Left renal cortex interstitium (tissue), 4 donors: ENCODE results near the gene PROK2. TPM values are rescaled to one million over a fixed set of nuclear protein-coding genes. Genes with fewer than 3 reads are reported as not detected.
A peak's percentile ranks its signal among the peaks of the same experiment; 100 is the strongest.

Experiments
- DNase-seq, 4 donors: peaks; one replicate each; pipeline ENCODE4 v3.0.0-alpha.2; 2013; ENCODE audit warnings: low read depth in 4 of 4, low spot score in 2 of 4, missing footprints in 1 of 4
- polyA plus RNA-seq, 4 donors: library from polyadenylated mRNA; unstranded; fragments of 120-200 nt; gene quantifications; one replicate each; pipeline ENCODE4 v1.2.1, GENCODE V29; 2013; ENCODE audit not compliant: insufficient read length in 4 of 4

The PROK2 gene
- polyA plus RNA-seq, 4 donors: 0.17 TPM; not detected in 3

DNA sequence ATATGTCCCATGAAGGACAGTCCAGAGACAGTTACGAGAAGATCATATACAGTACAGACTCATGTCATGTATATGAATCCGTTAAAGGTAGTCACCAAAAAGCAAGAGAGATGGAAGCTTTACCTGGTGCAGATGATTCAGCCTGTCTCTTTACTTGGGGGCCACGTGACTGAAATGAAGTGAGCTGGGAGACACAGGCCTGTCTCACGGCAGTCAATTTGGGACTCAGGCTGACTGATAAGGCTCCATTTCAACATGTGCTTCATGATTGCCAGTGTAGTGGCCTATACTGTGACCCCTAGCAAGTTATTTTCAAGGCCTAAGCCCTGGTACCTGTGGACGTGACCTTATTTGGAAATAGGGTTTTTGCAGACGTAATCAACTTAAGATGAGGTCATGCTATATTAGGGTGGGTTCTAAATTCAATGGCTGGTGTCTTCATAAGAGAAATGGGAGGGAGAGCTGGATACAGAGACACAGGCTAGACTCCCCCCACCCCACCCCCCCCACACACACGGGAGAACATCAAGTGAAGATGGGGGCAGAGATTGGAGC, 3.0 kb upstream of the PROK2 start:
- DNase-seq: no peak

DNA sequence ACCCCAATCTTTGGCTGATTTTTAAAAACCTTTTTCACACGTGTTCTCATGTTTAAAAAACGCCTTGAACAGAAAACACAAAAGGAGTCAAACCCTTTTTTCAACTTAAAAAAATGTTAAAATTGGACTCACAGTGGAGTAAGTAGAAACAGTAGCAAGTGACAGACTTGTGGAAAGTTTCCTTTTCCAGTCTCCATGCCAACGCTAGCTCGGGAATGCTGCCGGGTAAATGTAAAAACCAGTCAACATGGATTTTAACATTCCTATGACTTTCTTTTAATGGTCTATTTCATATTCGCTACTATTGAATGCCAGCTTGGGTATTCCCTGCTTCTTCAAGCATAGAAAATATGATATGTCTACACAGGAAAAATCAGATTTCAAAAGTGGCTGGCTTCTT, 1.6 kb upstream of the PROK2 start:
- no peak for DNase-seq

DNA sequence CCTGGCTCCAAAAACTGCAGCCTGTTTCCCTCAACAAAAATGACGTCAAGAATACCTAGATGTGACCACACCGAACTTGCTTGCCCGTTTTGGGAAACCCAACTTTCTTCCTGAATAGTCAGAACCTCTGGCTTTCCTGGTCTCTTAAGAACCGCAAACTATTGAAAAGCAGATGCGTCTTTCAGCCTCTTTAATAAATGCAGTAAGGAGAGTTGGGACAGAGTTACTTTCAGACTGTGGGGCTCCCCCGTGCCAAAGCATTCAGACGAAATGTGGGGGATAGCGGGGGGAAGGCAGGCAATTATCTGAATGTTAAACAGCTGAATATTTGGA, 1.2 kb upstream of the PROK2 start:
- DNase-seq: no peak

DNA sequence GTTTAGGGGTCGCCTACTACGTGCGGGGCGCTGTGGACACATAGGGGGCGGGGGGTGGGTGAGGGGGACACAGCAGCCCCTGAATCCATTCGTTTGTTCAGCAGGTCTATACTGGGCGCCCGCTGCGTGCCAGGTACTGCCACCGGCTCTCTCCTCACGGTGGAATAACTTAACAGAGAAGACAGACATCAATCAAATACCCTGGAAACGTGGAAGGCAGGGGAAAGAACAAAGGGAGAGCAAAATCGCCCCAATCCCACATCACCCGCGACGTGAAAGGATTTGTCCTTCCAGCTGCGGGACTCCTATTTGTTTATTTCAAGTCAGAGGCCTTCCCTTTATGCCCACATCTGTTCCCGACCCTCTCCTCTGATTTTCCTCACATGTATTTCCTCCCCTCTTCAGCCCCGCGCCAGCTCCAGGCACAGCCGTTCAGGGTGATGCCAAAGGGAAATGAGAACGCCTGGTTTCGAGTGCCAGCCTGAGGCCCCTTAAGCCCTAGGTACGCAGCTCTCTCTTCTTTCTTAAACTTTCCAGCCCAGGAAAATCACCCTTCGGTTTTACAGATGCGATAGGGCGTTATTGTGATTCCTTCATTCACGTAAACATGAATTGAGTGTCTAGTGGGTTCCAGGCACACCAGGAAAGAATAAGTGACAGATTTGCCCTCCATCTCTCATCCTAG, 726 bp upstream of the PROK2 start:
- DNase-seq: peak in 1 of 4 donors; percentile 17

DNA sequence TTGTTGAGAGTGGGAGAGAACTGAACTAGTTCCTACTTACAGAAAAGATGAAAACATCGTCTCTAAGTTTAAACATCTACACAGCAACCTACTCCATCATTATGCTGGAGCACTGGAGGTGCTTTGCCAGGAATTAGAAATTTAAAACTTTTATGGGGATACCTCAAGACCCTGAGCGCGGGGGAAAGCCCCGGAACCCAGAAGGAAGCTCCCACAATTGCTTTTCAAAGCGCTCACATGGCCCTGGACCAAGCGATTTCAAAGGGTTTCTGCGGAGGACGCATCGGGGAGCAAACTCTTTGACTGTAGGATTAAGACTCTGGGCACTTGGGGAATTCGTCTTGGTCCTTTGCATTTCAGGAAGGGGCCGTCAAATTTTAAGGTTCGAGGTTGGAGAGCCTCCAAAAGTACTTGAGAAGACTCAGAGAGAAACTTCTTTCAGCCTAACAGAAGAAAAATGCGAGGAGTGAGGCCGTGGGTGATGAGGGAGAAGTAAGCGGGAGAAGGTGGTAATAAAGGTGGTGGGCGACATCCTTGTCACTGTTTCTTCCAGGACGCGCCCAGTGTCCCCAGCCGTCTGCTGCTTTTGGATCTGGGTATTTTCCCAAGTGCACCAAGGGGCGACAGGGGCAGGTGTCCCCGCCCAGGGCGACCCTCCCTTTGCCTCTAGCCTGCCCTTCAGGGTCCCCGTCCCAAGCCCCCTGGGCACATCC, 591 bp downstream of the PROK2 start:
- no peak for DNase-seq

DNA sequence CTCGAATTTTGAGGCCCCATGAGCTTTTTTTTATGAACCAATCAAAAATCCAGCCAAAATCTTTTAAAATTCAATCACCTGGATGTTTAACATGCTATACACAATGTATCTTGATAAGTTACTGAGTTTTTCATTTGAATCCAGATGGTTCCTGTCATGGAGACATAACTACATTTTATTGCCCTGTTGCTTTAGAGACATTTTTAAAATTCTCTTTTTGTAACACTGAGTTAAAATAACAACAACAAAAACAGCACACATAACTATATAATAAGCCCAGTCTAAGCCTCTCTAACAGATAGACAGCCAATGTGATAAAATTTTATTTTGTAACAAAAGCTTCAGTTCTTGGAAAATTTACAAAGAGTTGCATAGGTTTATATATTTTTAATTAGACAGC, 1.8 kb downstream of the PROK2 start:
- DNase-seq: peak in 1 of 4 donors; percentile 25

DNA sequence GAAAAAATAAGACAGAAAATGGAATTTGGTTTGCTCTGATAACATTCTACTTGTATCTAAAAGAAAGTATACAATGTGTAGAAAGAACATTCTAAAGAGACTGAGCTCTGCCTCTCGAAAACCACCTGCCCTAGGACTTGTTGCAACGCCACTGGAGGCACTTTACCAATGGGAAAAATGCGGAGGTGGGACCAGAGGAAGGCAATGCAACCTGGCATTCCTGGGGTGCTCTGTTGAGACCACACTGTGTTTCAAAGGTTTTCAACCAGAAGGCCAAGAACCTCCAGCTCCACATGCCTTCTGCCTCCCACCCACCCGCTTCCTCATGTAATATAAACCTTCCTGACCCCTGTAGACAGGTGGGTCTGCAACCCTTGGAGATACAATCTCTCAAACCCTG, 4.5 kb downstream of the PROK2 start:
- no peak for DNase-seq

DNA sequence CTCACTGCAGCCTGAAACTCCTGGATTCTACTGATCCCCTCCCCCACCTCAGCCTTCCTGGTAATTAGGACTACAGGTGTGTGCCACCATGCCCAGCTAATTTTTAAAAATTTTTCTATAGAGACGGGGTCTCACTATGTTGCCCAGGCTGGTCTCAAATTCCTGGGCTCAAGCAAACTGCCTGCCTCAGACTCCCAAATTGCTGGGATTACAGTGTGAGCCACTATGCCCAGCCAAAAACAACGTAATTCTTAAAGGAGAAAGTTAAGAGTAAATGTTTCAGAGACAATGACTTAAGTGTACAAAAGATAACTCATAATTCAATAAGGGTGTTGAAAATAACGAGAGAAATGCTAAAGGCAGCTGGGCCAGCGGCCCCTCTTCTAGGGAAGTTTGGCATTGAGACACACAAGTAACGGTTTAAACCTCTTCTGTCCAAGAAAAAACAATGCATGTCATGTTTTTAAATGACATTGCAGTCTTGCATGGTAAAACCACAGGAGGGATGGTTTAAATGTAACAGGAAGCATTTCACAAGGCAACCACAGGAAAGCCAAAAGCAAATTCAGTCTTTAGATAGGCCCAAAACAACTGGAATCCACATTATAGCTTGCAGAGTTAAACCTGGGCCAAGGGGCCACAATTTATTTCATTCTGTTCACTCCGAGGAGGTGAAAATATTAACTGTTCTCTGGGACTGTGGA, 5.1 kb downstream of the PROK2 start:
- DNase-seq: no peak

DNA sequence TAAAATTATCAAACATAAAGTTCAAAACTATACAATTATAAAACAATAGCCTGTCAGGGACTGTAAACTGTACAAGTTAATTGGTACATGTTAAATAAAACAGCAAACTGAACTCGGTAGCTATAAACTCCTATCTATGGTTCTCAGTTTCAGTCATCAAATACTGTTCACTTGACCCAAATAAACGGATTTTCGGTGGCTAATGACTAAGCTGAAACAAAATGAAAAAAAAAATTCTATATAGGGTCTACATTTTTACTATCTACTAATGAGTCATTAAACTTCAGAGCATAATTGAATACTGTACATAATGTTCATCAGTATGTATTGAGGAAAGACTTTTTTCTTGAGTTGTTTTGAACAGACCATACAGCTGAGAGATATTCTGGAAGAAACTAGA, 6.6 kb downstream of the PROK2 start:
- no peak for DNase-seq

DNA sequence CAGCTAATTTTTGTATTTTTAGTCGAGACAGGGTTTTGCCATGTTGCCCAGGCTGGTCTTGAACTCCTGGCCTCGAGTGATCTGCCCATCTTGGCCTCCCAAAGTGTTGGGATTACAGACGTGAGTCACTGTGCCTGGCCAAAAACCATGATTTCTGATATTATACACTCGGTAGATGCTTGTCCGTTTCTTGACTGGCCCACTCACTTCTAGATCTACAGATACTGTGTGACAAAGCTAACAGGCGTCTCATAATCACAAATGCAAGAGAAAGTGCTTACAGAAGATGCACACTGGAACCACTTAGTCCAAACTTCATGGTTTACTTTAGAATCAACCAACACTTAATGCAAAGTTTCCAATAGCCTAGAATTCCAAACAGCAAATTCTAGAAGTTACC, 8.4 kb downstream of the PROK2 start:
- no peak for DNase-seq

DNA sequence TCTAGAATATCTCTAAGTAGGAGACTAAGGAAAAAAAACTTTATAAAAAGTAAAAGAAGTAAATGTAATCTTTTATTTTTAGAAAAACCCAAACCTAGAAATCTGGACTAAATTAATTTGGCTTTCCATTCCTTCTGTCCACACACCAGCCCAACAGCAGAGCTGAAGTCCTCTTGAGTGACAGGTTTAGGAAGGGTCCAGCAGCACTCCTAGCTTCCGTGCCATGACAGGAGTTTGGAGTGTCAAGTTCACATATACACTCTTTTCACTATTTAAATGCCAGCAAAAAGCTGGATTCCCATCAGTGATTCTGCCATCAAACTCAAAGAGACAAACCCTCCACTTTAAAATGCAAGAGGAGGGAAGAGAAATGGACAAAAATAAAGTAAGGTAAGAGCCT, 13.1 kb downstream of the PROK2 start:
- DNase-seq: no peak

DNA sequence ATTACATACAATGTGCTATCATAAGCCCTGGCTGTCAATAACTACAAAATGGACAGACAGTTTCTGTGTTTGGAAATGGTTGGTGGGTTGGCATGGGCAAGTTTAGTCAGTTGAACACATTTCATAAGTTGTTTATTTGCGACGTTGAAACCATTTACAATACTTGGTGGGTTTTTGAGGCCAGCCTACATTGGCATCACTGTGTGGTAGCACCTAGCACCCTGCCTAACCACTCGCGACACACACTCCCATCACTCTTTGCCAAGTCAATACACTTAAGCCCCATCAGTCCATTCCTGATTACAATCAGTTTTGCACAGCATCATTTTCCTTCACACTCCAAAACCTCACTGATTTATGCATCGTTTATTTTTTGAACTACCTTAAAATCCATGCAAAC, 13.8 kb downstream of the PROK2 start:
- DNase-seq: no peak

DNA sequence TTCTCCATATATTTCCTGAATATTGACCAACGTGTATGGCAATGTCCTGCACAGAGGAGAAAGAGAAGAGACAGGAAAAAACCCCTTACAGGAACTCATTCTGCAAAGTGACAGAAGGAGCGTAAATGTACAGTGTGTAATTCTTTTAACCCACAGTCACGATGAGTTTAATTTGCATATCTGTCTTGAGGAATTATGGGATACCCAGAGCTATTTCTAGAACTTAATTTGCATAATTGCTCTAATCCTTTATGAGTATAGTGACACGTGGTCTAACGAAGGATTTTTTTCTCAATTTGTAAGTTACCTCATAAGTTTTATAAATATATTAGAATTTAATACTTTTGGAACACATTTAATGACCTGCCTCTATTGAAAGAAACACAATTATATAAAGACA, 21.5 kb downstream of the PROK2 start:
- no peak for DNase-seq

DNA sequence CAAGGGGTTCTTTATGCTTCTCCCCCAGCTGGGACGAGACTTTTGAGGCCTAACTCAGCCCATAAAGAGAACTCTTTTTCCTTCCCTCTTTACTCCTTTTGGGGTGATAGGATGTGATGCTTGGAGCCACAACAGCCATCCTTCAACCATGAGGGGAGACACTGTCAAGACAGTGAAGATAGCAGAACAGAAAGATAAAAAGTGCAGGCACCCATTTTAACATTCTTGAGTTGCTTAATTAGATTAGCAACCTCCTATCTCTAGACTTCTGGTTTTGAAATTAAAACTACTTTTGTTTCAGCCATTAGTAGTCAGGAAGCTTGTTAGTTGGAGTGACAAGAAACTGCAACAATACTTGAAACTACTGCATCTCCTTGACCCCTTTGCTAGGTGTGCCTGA, 24.8 kb downstream of the PROK2 start:
- no peak for DNase-seq

DNA sequence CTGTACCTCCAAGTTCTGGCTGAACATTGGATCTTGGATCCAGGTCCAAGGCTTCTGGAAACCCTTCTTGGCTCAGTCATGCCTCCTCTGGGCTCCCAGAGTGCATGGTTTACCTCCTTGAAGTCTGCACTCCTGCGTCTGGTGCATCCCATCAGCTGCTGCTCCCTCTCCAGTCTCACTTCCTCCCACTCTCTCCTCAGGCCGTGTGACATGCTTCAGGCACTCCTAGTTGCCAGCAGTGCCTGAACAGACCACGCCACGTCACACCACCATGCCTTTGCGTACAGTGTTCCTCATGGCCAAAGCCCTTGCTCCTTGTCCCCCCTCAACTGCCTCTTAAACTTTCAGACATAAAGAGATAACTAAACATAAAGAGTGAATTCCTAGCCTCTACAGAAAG, 25.5 kb downstream of the PROK2 start:
- no peak for DNase-seq

DNA sequence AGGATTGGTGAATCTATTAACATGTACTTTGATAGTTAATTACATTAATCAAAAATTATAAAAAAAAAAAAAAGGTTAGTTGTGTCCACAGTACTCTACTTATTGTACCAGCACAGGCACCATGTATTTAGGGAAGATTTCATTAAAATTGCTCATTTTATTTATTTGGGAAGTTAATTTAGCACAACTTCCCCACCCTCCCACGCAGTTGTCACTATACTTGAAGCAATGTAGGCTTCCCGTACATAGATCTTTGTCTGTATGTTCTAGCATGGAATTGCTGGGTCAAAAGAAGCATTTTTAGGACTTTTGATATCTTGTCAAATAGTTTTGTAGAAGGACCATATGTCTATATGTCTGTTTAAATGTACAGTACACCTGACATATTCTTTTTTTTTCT, 26.9 kb downstream of the PROK2 start:
- no peak for DNase-seq

DNA sequence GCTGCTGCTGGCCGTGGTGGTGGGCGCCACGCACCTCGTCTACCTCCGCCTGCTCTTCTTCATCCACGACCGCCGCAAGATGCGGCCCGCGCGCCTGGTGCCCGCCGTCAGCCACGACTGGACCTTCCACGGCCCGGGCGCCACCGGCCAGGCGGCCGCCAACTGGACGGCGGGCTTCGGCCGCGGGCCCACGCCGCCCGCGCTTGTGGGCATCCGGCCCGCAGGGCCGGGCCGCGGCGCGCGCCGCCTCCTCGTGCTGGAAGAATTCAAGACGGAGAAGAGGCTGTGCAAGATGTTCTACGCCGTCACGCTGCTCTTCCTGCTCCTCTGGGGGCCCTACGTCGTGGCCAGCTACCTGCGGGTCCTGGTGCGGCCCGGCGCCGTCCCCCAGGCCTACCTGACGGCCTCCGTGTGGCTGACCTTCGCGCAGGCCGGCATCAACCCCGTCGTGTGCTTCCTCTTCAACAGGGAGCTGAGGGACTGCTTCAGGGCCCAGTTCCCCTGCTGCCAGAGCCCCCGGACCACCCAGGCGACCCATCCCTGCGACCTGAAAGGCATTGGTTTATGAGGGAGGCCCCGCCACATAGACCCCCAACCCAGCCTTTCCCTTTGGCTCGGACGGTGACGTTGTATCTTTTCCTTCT, 30.2 kb downstream of the PROK2 start:
- DNase-seq: no peak

DNA sequence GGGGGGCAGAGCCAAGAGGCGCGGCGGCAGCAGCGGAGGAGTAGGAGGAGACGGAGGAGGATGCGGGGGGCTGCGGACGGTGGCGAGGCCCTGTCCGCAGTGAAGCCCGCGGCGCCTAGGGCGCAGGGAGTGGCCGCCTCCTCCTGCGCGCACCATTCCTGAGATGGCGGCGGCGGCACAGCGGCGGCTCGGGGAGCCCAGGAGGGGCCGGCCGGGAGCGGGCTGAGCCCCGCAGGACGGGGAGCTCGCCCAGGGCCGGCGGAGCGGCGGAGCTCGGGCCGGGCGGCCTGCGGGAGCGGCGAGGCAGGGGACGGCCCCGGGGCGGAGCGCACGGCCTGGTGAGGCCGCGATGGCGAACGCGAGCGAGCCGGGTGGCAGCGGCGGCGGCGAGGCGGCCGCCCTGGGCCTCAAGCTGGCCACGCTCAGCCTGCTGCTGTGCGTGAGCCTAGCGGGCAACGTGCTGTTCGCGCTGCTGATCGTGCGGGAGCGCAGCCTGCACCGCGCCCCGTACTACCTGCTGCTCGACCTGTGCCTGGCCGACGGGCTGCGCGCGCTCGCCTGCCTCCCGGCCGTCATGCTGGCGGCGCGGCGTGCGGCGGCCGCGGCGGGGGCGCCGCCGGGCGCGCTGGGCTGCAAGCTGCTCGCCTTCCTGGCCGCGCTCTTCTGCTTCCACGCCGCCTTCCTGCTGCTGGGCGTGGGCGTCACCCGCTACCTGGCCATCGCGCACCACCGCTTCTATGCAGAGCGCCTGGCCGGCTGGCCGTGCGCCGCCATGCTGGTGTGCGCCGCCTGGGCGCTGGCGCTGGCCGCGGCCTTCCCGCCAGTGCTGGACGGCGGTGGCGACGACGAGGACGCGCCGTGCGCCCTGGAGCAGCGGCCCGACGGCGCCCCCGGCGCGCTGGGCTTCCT, 31.0 kb downstream of the PROK2 start, which contains the start of gene GPR27:
GPR27 (plus strand) TSS at position 155 of the 909 bp plus-strand sequence; CDS start at position 350, 195 bp downstream.
- no peak for DNase-seq

DNA sequence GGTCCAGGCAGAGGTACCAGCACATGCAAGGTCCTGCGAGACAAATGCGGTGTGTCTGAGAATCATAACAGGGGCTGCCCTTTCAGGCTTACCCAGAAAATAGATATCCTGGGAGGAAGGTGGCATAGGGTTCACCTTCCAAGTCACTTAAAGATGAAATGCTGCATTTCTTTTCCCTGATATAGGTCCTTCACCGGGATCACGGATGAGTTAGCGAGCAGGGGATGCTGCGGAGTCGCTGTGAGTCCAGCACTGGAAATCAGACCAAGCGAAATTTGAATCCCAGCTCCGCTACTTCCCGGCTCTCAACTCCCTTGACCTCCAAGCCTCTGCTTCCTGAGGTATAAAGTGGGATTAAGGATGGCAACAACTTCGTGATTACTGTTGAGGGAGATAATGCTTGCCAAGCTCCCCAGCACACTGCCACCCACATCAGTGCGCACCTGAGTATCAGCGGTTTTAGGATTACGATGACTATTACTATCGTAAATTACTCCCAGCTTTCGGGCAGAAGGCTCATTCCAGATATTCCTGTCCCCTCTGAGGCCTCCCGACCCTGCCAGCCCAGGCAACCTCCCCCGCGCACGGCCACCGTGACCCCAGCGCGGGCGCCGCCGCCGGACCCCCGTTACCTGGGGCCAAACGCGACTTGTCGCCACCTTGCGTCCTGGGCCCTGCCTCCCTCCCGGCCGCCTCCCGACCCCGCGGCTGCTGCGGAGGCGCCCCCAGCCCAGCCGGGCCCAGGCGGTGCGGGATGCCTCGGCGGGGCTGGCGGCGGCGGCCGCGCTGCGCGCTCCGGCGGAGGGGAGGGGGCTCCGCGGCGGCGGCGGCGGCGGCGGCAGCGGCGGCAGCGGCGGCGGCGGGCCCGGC, 31.9 kb downstream of the PROK2 start:
- no peak for DNase-seq
